ENCODE results near the gene EPHB2. TPM values are rescaled to one million over a fixed set of nuclear protein-coding genes. Genes with fewer than 3 reads are reported as not detected.

Gene EPHB2
- total RNA-seq, 1 experiment from 2014 or later = 3.3 TPM

- DNase-seq (ENCODE audit: low spot score) = peak; percentile 66
These were observed 39.5 kb downstream of the EPHB2 start for GRCh38 chr1:22749919-22750684.

- peak; percentile 38 for DNase-seq (ENCODE audit: low spot score)
These were observed 40.0 kb downstream of the EPHB2 start for GRCh38 chr1:22750685-22751051.

GRCh38 chr1:22751124-22751531 is 40.5 kb downstream of the EPHB2 start:
- peak; percentile 20 for DNase-seq (ENCODE audit: low spot score)

GRCh38 chr1:22752339-22752738 is 41.7 kb downstream of the EPHB2 start:
- DNase-seq (ENCODE audit: low spot score) = no peak

- DNase-seq (ENCODE audit: low spot score) = no peak
These were observed 42.9 kb downstream of the EPHB2 start for GRCh38 chr1:22753481-22753971.

- no peak for DNase-seq (ENCODE audit: low spot score)
These were observed 43.6 kb downstream of the EPHB2 start for GRCh38 chr1:22754106-22754768.

- DNase-seq (ENCODE audit: low spot score) = no peak
These were observed 44.2 kb downstream of the EPHB2 start for GRCh38 chr1:22754824-22755223.

GRCh38 chr1:22755641-22756040 is 45.0 kb downstream of the EPHB2 start:
- DNase-seq (ENCODE audit: low spot score) = no peak

- no peak for DNase-seq (ENCODE audit: low spot score)
These were observed 45.6 kb downstream of the EPHB2 start for GRCh38 chr1:22756125-22756735.

- DNase-seq (ENCODE audit: low spot score) = no peak
These were observed 49.8 kb downstream of the EPHB2 start for GRCh38 chr1:22760455-22760854.

GRCh38 chr1:22761101-22761500 is 50.5 kb downstream of the EPHB2 start:
- DNase-seq (ENCODE audit: low spot score) = no peak

- no peak for DNase-seq (ENCODE audit: low spot score)
These were observed 51.2 kb downstream of the EPHB2 start for GRCh38 chr1:22761821-22762220.

GRCh38 chr1:22763487-22764200 is 53.0 kb downstream of the EPHB2 start:
- no peak for DNase-seq (ENCODE audit: low spot score)

- DNase-seq (ENCODE audit: low spot score) = no peak
These were observed 57.2 kb downstream of the EPHB2 start for GRCh38 chr1:22767852-22768251.

- no peak for DNase-seq (ENCODE audit: low spot score)
These were observed 59.3 kb downstream of the EPHB2 start for GRCh38 chr1:22769932-22770331.

- DNase-seq (ENCODE audit: low spot score) = no peak
These were observed 61.4 kb downstream of the EPHB2 start for GRCh38 chr1:22772014-22772413.

- DNase-seq (ENCODE audit: low spot score) = no peak
These were observed 63.6 kb downstream of the EPHB2 start for GRCh38 chr1:22773981-22774832.

- no peak for DNase-seq (ENCODE audit: low spot score)
These were observed 64.2 kb downstream of the EPHB2 start for GRCh38 chr1:22774833-22775182.

- no peak for DNase-seq (ENCODE audit: low spot score)
These were observed 64.8 kb downstream of the EPHB2 start for GRCh38 chr1:22775478-22775877.

- no peak for DNase-seq (ENCODE audit: low spot score)
These were observed 65.5 kb downstream of the EPHB2 start for GRCh38 chr1:22776035-22776613.

Measured in HT-29 (cell line).